ENCODE measurements around the gene PPA2.
"Not testable (repeated sequence)": the region's sequence is repeated elsewhere in the genome, so short reads cannot be mapped to it uniquely, and the experiment has no call there.

The PPA2 gene

DNA sequence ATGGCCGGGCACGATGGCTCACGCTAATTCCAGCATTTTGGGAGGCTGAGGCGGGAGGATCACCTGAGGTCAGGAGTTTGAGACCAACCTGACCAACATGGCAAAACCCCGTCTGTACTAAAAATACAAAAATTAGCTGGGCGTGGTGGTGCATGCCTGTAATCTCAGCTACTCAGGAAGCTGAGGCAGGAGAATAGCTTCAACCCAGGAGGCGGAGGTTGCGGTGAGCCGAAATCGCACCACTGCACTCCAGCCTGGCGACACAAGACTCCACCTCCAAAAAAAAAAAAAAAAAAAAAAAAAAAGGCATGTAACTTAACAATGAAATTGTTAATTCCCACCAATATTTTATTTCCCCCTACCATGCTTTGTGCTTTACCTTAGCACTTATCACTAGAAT lies 15.3 kb downstream of the PPA2 start:
- DNase-seq, result not testable (repeated sequence)

- no peak for DNase-seq
These were observed 15.9 kb downstream of the PPA2 start for GRCh38 chr4:105458001-105458400.

GRCh38 chr4:105455998-105456397 lies 17.9 kb downstream of the PPA2 start:
- DNase-seq, result no peak

DNA sequence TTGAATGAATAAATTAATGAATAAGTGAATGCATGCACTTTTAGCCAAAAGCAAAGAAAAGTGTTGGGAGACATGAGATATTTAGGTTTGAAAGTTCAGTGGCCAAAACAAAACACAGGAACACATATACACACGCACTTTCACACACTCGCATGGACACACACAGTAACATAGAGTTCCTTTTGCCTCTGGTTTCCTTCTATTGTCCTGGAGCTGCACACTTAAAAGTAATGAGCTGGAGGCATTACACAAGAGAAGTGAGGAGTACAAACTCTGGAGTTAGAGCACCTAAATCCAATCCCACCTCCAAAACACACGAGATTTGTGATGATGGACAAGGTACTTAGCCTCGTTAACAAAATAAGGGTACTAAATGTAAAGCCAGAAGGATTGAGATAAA lies 18.7 kb downstream of the PPA2 start:
- no peak for DNase-seq

- no peak for DNase-seq
These were observed 20.2 kb downstream of the PPA2 start for GRCh38 chr4:105453550-105454205.

- no peak for DNase-seq
These were observed 22.5 kb downstream of the PPA2 start for GRCh38 chr4:105451346-105451745.

GRCh38 chr4:105440890-105441289 lies 33.0 kb downstream of the PPA2 start:
- DNase-seq, result no peak

- no peak for DNase-seq
These were observed 36.2 kb downstream of the PPA2 start for GRCh38 chr4:105437637-105438036.

- no peak for DNase-seq
These were observed 37.4 kb downstream of the PPA2 start for GRCh38 chr4:105436414-105436813.

- no peak for DNase-seq
These were observed 38.9 kb downstream of the PPA2 start for GRCh38 chr4:105434940-105435339.

DNA sequence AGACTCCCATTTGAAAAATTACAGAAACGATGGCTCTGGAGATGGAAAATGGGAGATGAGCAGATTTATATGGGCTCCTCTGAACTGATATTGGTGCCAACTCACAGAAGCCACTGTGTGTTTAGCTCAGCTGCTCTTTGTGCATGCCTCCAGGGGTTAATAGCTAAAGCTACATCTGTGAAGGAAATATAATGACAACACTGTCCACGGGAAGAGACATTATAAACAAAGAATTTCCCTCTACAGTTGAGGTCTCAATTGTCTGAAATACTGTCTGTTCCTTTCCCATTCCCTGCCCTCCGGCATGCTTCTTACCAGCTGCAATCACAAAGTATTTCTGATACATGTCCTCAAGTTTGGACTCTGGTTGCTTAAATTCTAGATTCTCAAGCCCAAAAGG lies 40.4 kb downstream of the PPA2 start:
- no peak for DNase-seq

DNA sequence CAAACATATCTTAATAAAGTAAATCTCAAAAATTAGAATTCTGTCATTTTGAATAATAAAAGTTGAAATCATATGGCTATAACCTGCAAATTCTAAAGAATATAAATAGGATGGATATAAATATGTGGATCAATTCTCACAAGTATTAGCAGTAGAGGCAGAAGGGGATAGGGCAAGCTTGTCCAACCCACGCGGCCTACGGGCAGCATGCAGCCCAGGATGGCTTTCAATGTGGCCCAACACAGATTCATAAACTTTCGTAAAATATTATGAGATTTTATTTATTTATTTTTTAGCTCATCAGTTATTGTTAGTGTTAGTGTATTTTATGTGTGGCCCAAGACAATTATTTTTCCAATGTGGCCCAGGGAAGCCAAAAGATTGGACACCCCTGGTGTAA lies 41.4 kb downstream of the PPA2 start:
- no peak for DNase-seq

GRCh38 chr4:105430811-105431210 lies 43.1 kb downstream of the PPA2 start:
- no peak for DNase-seq

DNA sequence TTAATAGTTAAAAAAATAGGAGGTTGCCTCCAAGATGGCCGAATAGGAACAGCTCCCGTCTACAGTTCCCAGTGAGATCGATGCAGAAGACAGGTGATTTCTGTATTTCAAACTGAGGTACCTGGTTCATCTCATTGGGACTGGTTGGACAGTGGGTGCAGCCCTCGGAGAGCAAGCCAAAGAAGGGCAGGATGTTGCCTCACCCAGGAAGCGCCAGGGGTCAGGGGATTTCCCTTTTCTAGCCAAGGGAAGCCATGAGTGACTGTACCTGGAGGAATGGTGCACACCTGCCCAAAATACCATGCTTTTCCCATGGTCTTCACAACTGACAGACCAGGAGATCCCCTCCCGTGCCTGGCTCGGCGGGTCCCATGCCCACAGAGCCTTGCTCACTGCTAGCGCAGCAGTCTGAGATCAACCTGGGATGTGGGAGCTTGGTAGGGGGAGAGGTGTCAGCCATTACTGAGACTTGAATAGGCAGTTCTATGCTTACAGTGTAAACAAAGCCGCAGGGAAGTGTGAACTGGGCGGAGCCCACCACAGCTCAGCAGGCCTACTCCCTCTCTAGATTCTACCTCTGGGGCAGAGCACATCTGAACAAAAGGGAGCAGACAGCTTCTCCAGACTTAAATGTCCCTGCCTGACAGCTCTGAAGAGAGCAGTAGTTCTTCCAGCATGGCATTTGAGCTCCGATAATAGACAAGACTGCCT lies 47.5 kb downstream of the PPA2 start:
- no peak for DNase-seq

- DNase-seq, result no peak
These were observed 51.5 kb downstream of the PPA2 start for GRCh38 chr4:105422207-105422920.

GRCh38 chr4:105417624-105418023 lies 56.2 kb downstream of the PPA2 start:
- no peak for DNase-seq

- no peak for DNase-seq
These were observed 58.5 kb downstream of the PPA2 start for GRCh38 chr4:105415281-105415744.

DNA sequence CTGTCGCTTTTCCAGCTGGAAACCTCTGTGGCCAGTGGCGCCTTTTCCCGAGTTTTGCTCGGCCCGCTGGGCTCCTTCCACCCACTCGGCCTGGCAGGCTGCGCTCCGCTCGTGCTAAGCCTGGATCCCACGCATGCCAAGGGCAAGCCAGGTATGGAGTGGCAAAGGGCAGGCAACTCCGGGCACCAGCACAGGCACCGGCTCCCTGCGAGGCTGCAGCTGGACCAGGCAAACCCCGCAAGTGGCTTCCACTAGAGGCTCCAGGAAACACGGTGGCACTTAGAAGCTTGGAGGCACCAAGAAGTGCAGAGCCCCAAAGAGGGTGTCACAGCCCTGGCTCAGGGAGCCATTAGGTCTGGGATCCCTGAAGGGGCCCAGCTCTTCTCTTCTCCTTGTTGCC lies 59.5 kb downstream of the PPA2 start:
- no peak for DNase-seq

DNA sequence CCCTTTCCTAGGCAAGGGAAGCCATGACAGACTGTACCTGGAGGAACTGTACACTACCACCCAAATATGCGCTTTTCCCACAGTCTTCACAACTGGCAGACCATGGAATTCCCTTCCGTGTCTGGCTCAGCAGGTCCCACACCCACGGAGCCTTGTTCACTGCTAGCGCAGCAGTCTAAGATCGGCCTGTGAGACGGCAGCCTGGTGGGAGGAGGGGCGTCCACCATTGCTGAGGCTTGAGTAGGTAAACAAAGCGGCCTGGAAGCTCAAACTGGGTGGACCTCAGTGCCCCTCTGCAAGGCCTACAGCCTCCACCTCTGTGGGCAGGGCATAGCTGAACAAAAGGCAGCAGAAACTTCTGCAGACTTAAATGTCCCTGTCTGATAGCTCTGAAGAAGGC lies 64.7 kb downstream of the PPA2 start:
- not testable (repeated sequence) for DNase-seq

GRCh38 chr4:105400901-105401677 lies 72.8 kb downstream of the PPA2 start:
- no peak for DNase-seq

DNA sequence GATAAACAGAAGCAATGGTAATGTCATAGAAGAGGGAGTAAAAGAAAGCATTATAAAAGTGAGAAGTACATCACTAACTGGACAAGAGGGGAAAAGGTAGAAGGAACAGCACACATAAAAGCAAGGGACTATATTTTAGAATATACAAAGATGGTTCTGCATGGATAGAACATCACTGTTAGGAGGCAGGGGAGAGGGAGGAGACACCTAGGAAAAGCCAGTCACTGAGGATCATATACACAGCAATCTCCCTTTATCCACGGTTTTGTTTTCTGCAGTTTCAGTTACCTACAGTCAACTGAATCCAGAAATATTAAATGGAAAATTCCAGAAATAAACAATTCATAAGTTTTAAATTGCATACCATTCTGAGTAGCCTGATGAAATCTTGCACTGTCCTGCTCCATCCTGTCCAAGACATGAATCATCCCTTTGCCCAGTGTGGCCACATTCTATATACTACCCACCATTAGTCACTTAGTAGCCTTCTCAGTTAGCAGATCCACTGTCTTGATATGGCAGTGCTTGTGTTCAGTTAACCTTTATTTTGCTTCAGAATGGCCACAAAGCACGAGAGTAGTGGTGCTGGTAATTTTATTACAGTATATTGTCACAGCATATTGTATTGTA lies 74.2 kb downstream of the PPA2 start:
- DNase-seq, result no peak

DNA sequence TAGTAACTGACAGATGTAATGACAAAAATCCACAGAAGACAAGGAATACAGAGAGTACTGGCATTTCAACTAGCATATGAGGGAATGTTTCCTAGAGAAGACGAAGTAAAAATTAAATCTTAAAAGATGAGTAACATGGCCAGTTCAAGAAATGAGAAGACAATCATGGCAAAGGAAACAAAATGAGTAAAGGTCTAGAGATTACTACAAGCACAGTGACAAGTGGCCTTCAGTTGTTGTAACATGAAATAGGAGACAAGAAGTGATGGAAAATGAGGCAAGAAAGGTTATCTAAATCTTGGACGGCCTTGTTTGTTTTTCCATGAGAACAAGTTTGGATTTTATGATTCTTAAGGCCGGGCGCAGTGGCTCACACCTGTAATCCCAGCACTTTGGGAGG lies 81.0 kb downstream of the PPA2 start:
- no peak for DNase-seq

DNA sequence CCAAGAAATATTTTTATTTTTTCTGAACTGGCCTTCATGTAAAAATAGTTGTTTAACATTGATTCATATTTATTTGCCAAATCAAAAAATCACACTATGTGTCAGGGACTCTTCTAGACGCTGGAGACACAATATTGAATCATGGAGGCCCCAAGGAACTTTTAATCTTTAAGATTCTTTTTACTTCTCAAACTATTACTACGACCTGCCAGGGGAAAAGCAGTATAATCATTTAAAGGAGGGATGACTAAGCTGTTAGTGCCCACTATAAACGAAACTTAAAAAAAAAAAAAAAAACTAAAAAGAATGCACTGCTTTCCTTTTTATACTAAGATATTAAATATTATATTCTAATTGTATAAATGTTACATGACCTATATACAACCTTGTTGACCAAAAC lies 84.7 kb downstream of the PPA2 start:
- no peak for DNase-seq
